HG03045 (cell line): ENCODE measurements around the gene CATSPERB.
"Not testable (repeated sequence)": the region's sequence is repeated elsewhere in the genome, so short reads cannot be mapped to it uniquely, and the experiment has no call there.

ENCODE experiments used
- ATAC-seq: cut with Tn5 transposase; IDR thresholded peaks from one replicate; pipeline ENCODE4 v1.9.1; 2021; ENCODE audit warnings: mild to moderate bottlenecking, moderate library complexity; ENCODE audit not compliant: unreplicated experiment

The CATSPERB gene

GRCh38 chr14:91674911-91675310 is 57.0 kb downstream of the CATSPERB start:
- ATAC-seq, result no peak

GRCh38 chr14:91669867-91670266 is 62.0 kb downstream of the CATSPERB start:
- no peak for ATAC-seq

- ATAC-seq, result not testable (repeated sequence)
Measured at GRCh38 chr14:91667101-91667500, 64.8 kb downstream of the CATSPERB start.

- no peak for ATAC-seq
Measured at GRCh38 chr14:91660790-91661189, 71.1 kb downstream of the CATSPERB start.

GRCh38 chr14:91654836-91655235 is 77.0 kb downstream of the CATSPERB start:
- no peak for ATAC-seq

- no peak for ATAC-seq
Measured at GRCh38 chr14:91653451-91653850, 78.4 kb downstream of the CATSPERB start.

- ATAC-seq, result no peak
Measured at GRCh38 chr14:91649930-91650329, 82.0 kb downstream of the CATSPERB start.

- ATAC-seq, result no peak
Measured at GRCh38 chr14:91647856-91648255, 84.0 kb downstream of the CATSPERB start.

- no peak for ATAC-seq
Measured at GRCh38 chr14:91636604-91637003, 95.3 kb downstream of the CATSPERB start.

- ATAC-seq, result no peak
Measured at GRCh38 chr14:91624757-91625156, 107.1 kb downstream of the CATSPERB start.

GRCh38 chr14:91614187-91614586 is 117.7 kb downstream of the CATSPERB start:
- ATAC-seq, result no peak

GRCh38 chr14:91613459-91614112 is 118.3 kb downstream of the CATSPERB start:
- no peak for ATAC-seq

- no peak for ATAC-seq
Measured at GRCh38 chr14:91611528-91611927, 120.4 kb downstream of the CATSPERB start.

- no peak for ATAC-seq
Measured at GRCh38 chr14:91609161-91609560, 122.7 kb downstream of the CATSPERB start.

- no peak for ATAC-seq
Measured at GRCh38 chr14:91607322-91608047, 124.4 kb downstream of the CATSPERB start.

GRCh38 chr14:91606851-91607250 is 125.0 kb downstream of the CATSPERB start:
- no peak for ATAC-seq

- ATAC-seq, result not testable (repeated sequence)
Measured at GRCh38 chr14:91604611-91605010, 127.3 kb downstream of the CATSPERB start.

GRCh38 chr14:91599994-91600393 is 131.9 kb downstream of the CATSPERB start:
- no peak for ATAC-seq

GRCh38 chr14:91595736-91596135 is 136.2 kb downstream of the CATSPERB start:
- no peak for ATAC-seq

GRCh38 chr14:91593957-91594356 is 137.9 kb downstream of the CATSPERB start:
- not testable (repeated sequence) for ATAC-seq

GRCh38 chr14:91586410-91586809 is 145.5 kb downstream of the CATSPERB start:
- no peak for ATAC-seq

- ATAC-seq, result no peak
Measured at GRCh38 chr14:91585856-91586255, 146.0 kb downstream of the CATSPERB start.
